GM12878 (cell line): Measurements from ENCODE around the gene HS3ST3A1. TPM values are rescaled to one million over a fixed set of nuclear protein-coding genes. Genes with fewer than 3 reads are reported as not detected.

Experiments
- ATAC-seq: fragments of 200-7000 bp; cut with Tn5 transposase; 3 replicates; pipeline ENCODE4 v1.9.1; 2020; ENCODE audit warnings: mild to moderate bottlenecking, moderate library complexity
- BruUV-seq: library from RNA; stranded (reverse); fragments of 400-500 nt; replicated peaks from 2 replicates; lab custom pipeline; 2021; lab: Mats Ljungman, UMichigan
- CTCF ChIA-PET: fragments of 300-600 bp; sonication (Branson Sonifier 250); formaldehyde crosslinking; extraction: SDS; loops from one replicate; lab custom pipeline; 2021; ENCODE audit warnings: inconsistent platforms; lab: Yijun Ruan, JAX
- POLR2A ChIA-PET: fragments of 350-600 bp; formaldehyde crosslinking; extraction: SDS; loops from one replicate; lab custom pipeline; 2021; ENCODE audit warnings: inconsistent platforms; lab: Charles Lee
- RAD21 ChIA-PET: fragments of 300-600 bp; sonication (Branson Sonifier 250); formaldehyde crosslinking; loops from one replicate; lab custom pipeline; 2023; ENCODE audit warnings: antibody characterized with exemption; ENCODE audit not compliant: unreplicated experiment; lab: Charles Lee
- SMC1A ChIA-PET: fragments of 300-600 bp; sonication (Branson Sonifier 250); formaldehyde crosslinking; loops from one replicate; lab custom pipeline; 2023; ENCODE audit not compliant: unreplicated experiment, uncharacterized antibody; lab: Charles Lee
- DNase-seq: peaks from one replicate; pipeline ENCODE4 v3.0.0-alpha.2; 2011; ENCODE audit warnings: low read depth, low spot score
- FAIRE-seq: peaks from 3 replicates; lab custom pipeline; 2011; peaks lifted over from hg19 to GRCh38; lab: Jason Lieb, UNC
- H2AFZ ChIP-seq: 2 replicates; pipeline ENCODE4 v1.6.0; 2011; ENCODE audit warnings: low read depth, low read length, control low read depth; ENCODE audit not compliant: control insufficient read depth
- H3K27ac ChIP-seq: 2 replicates; pipeline ENCODE4 v1.5.1; 2011; ENCODE audit warnings: control low read depth; ENCODE audit not compliant: control insufficient read depth, insufficient read depth
- H3K27me3 ChIP-seq, 2 experiments: replicated peaks in 1 of 2; 2 replicates each; pipeline versions ENCODE4 v1.6.0 to v1.6.1; 2011; ENCODE audit warnings: low read length in 1 of 2; ENCODE audit not compliant: control insufficient read depth in 2 of 2, insufficient read depth in 2 of 2
- H3K36me3 ChIP-seq, 2 experiments: 2 replicates each; pipeline ENCODE4 v1.5.1; 2011; ENCODE audit warnings: low read length in 1 of 2; ENCODE audit not compliant: control insufficient read depth in 2 of 2, insufficient read depth in 2 of 2
- H3K4me1 ChIP-seq: 2 replicates; pipeline ENCODE4 v1.6.1; 2011; ENCODE audit warnings: mild to moderate bottlenecking, low read length, moderate library complexity, mixed read lengths; ENCODE audit not compliant: control insufficient read depth, insufficient read depth
- H3K4me2 ChIP-seq: 2 replicates; pipeline ENCODE4 v1.6.0; 2011; ENCODE audit warnings: control low read depth; ENCODE audit not compliant: control insufficient read depth, insufficient read depth
- H3K4me3 ChIP-seq: fragments of 200-600 bp; sonication (generic); 2 replicates; pipeline ENCODE4 v1.5.1; 2016
- H3K79me2 ChIP-seq: 2 replicates; pipeline ENCODE4 v1.6.0; 2011; ENCODE audit warnings: low read length; ENCODE audit not compliant: control insufficient read depth, insufficient read depth
- H3K9ac ChIP-seq: 2 replicates; pipeline ENCODE4 v1.8.0; 2011; ENCODE audit warnings: low read length, control low read depth, mixed read lengths; ENCODE audit not compliant: control insufficient read depth, insufficient read depth
- H3K9me3 ChIP-seq: replicated peaks from 3 replicates; pipeline ENCODE4 v1.5.1; 2011; ENCODE audit warnings: mild to moderate bottlenecking, low read length; ENCODE audit not compliant: control insufficient read depth, insufficient read depth
- H4K20me1 ChIP-seq: 2 replicates; pipeline ENCODE4 v1.6.0; 2011; ENCODE audit not compliant: control insufficient read depth, insufficient read depth
- BCL3 ChIP-seq: IDR thresholded peaks from 2 replicates; pipeline ENCODE4 v1.6.1; 2011; ENCODE audit warnings: borderline replicate concordance, low read depth, mild to moderate bottlenecking, moderate library complexity, low read length; ENCODE audit not compliant: insufficient read depth, poor library complexity, severe bottlenecking
- BHLHE40 ChIP-seq, 2 experiments: fragments of 450-650 bp in 1 of 2; IDR thresholded peaks; 2 replicates each; pipeline ENCODE4 v1.6.1; 2011 to 2017; ENCODE audit warnings: low read depth in 2 of 2, borderline replicate concordance in 1 of 2, improper control_type of control experiment in 1 of 2, low read length in 1 of 2, mild to moderate bottlenecking in 1 of 2
- BRCA1 ChIP-seq: IDR thresholded peaks from 2 replicates; pipeline ENCODE4 v1.6.1; 2011; ENCODE audit warnings: low read depth, low read length, improper control_type of control experiment
- CBX3 ChIP-seq: fragments of 200-600 bp; sonication (generic); IDR thresholded peaks from 2 replicates; pipeline ENCODE4 v1.6.1; 2016; ENCODE audit warnings: low read depth, borderline replicate concordance
- E2F4 ChIP-seq: IDR thresholded peaks from 2 replicates; pipeline ENCODE4 v1.6.1; 2012; ENCODE audit warnings: low read depth, low read length, improper control_type of control experiment
- EED ChIP-seq: sonication (generic); IDR thresholded peaks from 2 replicates; pipeline ENCODE4 v1.6.1; 2016; ENCODE audit warnings: antibody characterized with exemption, low read depth
- EP300 ChIP-seq, 2 experiments: fragments of 150-350 bp in 1 of 2; IDR thresholded peaks; 2 replicates each; pipeline ENCODE4 v1.6.1; 2011 to 2012; ENCODE audit warnings: low read depth in 2 of 2, low read length in 2 of 2, borderline replicate concordance in 1 of 2, improper control_type of control experiment in 1 of 2, inconsistent platforms in 1 of 2; ENCODE audit not compliant: control insufficient read depth in 1 of 2
- FOXM1 ChIP-seq: IDR thresholded peaks from 2 replicates; pipeline ENCODE4 v1.6.1; 2012; ENCODE audit warnings: low read depth, mild to moderate bottlenecking, inconsistent platforms, low read length, moderate library complexity
- GABPA ChIP-seq: IDR thresholded peaks from 2 replicates; pipeline ENCODE4 v1.6.1; 2014; ENCODE audit warnings: antibody characterized with exemption, low read depth, mild to moderate bottlenecking, inconsistent platforms
- HCFC1 ChIP-seq: fragments of 150-350 bp; IDR thresholded peaks from 2 replicates; pipeline ENCODE4 v1.6.1; 2014; ENCODE audit warnings: low read length
- RFX5 ChIP-seq: IDR thresholded peaks from 2 replicates; pipeline ENCODE4 v1.6.1; 2011; ENCODE audit warnings: low read depth, low read length, improper control_type of control experiment
- SP1 ChIP-seq: IDR thresholded peaks from one replicate; pipeline ENCODE4 v1.6.1; 2011; ENCODE audit warnings: low read depth, low read length
- TARDBP ChIP-seq: IDR thresholded peaks from 2 replicates; pipeline ENCODE4 v1.6.1; 2016; ENCODE audit warnings: borderline replicate concordance
- ZNF24 ChIP-seq: fragments of 450-650 bp; IDR thresholded peaks from 2 replicates; pipeline ENCODE4 v1.6.1; 2017; ENCODE audit warnings: antibody characterized with exemption, mild to moderate bottlenecking
- ZNF384 ChIP-seq: IDR thresholded peaks from 2 replicates; pipeline ENCODE4 v1.6.1; 2012; ENCODE audit warnings: low read depth, mild to moderate bottlenecking, low read length, improper control_type of control experiment, borderline replicate concordance
- ZZZ3 ChIP-seq: IDR thresholded peaks from 2 replicates; pipeline ENCODE4 v1.6.1; 2011; ENCODE audit warnings: low read depth; ENCODE audit not compliant: control insufficient read depth, insufficient read length
- WGBS: methylation state at CpG from one replicate; pipeline ENCODE4 v1.1.6; 2016; ENCODE audit warnings: low lambda C conversion rate; ENCODE audit not compliant: insufficient replicate concordance, insufficient coverage; ENCODE audit errors: missing lambda C conversion rate; 5-methylcytosine and 5-hydroxymethylcytosine counted together
- in situ Hi-C: fragments of 300-500 bp; cut with MboI; formaldehyde crosslinking; loops from 9 replicates; pipeline ENCODE4 v1.14.3; 2018; ENCODE audit warnings: mixed read lengths
- intact Hi-C: fragments of 100-400 bp; cut with micrococcal nuclease; formaldehyde crosslinking; loops from one replicate; pipeline ENCODE4 v1.14.2; 2022; ENCODE audit not compliant: unreplicated experiment
- polyA plus RNA-seq, 11 experiments: library from polyadenylated mRNA; depleted of rRNA in 4 of 11; unstranded in 6 of 11; stranded (reverse) in 5 of 11; fragments of >200 nt; fragmentation: Nextera tagmentation in 4 of 11; fragmentation: Illumina TruSeq in 1 of 11; extraction: Ambion mirVana in 4 of 11; extraction: Trizol in 1 of 11; gene quantifications; 1 replicate in 1 of 11; 2 replicates in 10 of 11; pipeline versions ENCODE4 v1.2.1 to v1.2.3, GENCODE V29; 2011 to 2016; ENCODE audit warnings: inconsistent platforms in 2 of 11, missing spikeins in 2 of 11, low read depth in 1 of 11
- total RNA-seq, 4 experiments: library from RNA; depleted of rRNA in 3 of 4; stranded (reverse); fragments of >200 nt in 3 of 4; fragmentation: Illumina TruSeq in 1 of 4; extraction: Trizol in 1 of 4; gene quantifications; 2 replicates each; pipeline versions ENCODE4 v1.2.1 to v1.2.3, GENCODE V29; 2013 to 2021

The HS3ST3A1 gene
- total and polyA plus RNA-seq, 10 of the 15 experiments (the other 5 are each of a cell fraction or from before 2014, with no cell fraction given) = 0.24 to 0.26 TPM; not detected in 8

- Histone ChIP-seq H3K36me3 (no peaks in the 10 kb centered on the region), H3K9me3 (no peaks in the 10 kb centered on the region), H3K9ac (no peak overlapping the region), H3K4me2 (no peak overlapping the region), H3K27ac (no peak overlapping the region), H3K27me3 (no peaks in the 10 kb centered on the region), H3K4me1 (no peaks in the 10 kb centered on the region), H2AFZ (no peak overlapping the region), H3K79me2 (no peaks in the 10 kb centered on the region), H3K4me3 (no peak overlapping the region), H4K20me1 (no peaks in the 10 kb centered on the region)
- in situ Hi-C loops (no loop called here), intact Hi-C loops (no loop called here)
- RAD21 ChIA-PET = no interaction called here
- FAIRE-seq = no peak
- TF ChIP-seq ZNF384 = no peak
- TF ChIP-seq FOXM1 = no peak
- no peak for TF ChIP-seq EED
- no peak for TF ChIP-seq CBX3
- TF ChIP-seq SP1 = no peak
- CTCF ChIA-PET = interaction anchor here (0.7 kb wide), 1 partner anchor 1161 kb away, joined by 3 read pairs; no protein-coding TSS in a partner anchor
- SMC1A ChIA-PET = interaction anchor here (0.7 to 1.5 kb wide), 2 partner anchors 14 to 493 kb away, joined by 3 read pairs; no protein-coding TSS in a partner anchor
- POLR2A ChIA-PET = no interaction called here
- 2% methylated on average over 5 of the region's 5 CpGs for WGBS
- ATAC-seq = no peak
- DNase-seq = no peak
- no TSS peak for BruUV-seq
Observed at GRCh38 chr17:13635951-13636350, 34.2 kb upstream of the HS3ST3A1 start.

GRCh38 chr17:13634021-13634420 lies 32.3 kb upstream of the HS3ST3A1 start:
- ChIA-PET SMC1A (no interaction called here), POLR2A (no interaction called here), RAD21 (no interaction called here), CTCF (no interaction called here)
- TF ChIP-seq HCFC1 (no peak), ZZZ3 (no peak), BHLHE40 (IDR thresholded peaks at IDR 0.05; ENCODE audit: borderline replicate concordance in 1 of 2, low read depth in 2 of 2, low read length in 1 of 2) (no peak), RFX5 (no peak), ZNF24 (no peak), E2F4 (no peak), BRCA1 (no peak), TARDBP (no peak), BCL3 (no peak), EP300 (IDR thresholded peaks at IDR 0.05; ENCODE audit: borderline replicate concordance in 1 of 2, control insufficient read depth in 1 of 2, low read depth in 2 of 2, low read length in 2 of 2) (no peak), EED (no peak), GABPA (no peak)
- no peak for ATAC-seq
- Histone ChIP-seq H3K79me2 (no peaks in the 10 kb centered on the region), H3K4me3 (no peak overlapping the region), H3K9me3 (no peaks in the 10 kb centered on the region), H3K27ac (no peak overlapping the region), H3K4me1 (no peaks in the 10 kb centered on the region), H3K9ac (no peak overlapping the region), H4K20me1 (no peaks in the 10 kb centered on the region), H2AFZ (no peak overlapping the region), H3K27me3 (no peaks in the 10 kb centered on the region), H3K36me3 (no peaks in the 10 kb centered on the region), H3K4me2 (no peak overlapping the region)
- intact Hi-C loops (no loop called here), in situ Hi-C loops (no loop called here)
- BruUV-seq = no TSS peak
- no peak for FAIRE-seq
- DNase-seq = no peak
- WGBS = 62% methylated on average over 1 of the region's 1 CpG
